Activated naive CD8-positive, alpha-beta T cell treated with anti-CD3 and anti-CD28 coated beads for 36 hours (primary cell): Measurements from ENCODE around the gene TMTC1. TPM values are rescaled to one million over a fixed set of nuclear protein-coding genes. Genes with fewer than 3 reads are reported as not detected.

Experiments
- DNase-seq: peaks from one replicate; pipeline ENCODE4 v3.0.0; 2021
- H3K27ac Mint-ChIP-seq: one replicate; pipeline ENCODE4 v1.8.0; 2022; ENCODE audit warnings: mild to moderate bottlenecking, moderate library complexity, mixed read lengths
- H3K27me3 Mint-ChIP-seq: one replicate; pipeline ENCODE4 v1.8.0; 2022; ENCODE audit warnings: mild to moderate bottlenecking, mixed read lengths
- H3K36me3 Mint-ChIP-seq: one replicate; pipeline ENCODE4 v1.8.0; 2021; ENCODE audit warnings: mild to moderate bottlenecking, mixed read lengths
- H3K4me1 Mint-ChIP-seq: one replicate; pipeline ENCODE4 v1.8.0; 2021; ENCODE audit warnings: mixed read lengths
- H3K4me3 Mint-ChIP-seq: one replicate; pipeline ENCODE4 v1.8.0; 2022; ENCODE audit warnings: mild to moderate bottlenecking, moderate library complexity, mixed read lengths
- H3K9me3 Mint-ChIP-seq: one replicate; pipeline ENCODE4 v1.8.0; 2022; ENCODE audit warnings: mixed read lengths
- total RNA-seq, 2 experiments: library from RNA; stranded (reverse); gene quantifications; one replicate each; pipeline ENCODE4 v1.2.3, GENCODE V29; 2021

TMTC1 gene
- total RNA-seq, 2 experiments from 2014 or later = not detected

- Mint-ChIP-seq H3K27me3 (peaks cover 31% of the 10 kb centered on the region), H3K4me1 (no peaks in the 10 kb centered on the region), H3K9me3 (no peaks in the 10 kb centered on the region), H3K27ac (no peak overlapping the region), H3K36me3 (no peaks in the 10 kb centered on the region), H3K4me3 (no peak overlapping the region)
- DNase-seq = no peak
Observed at GRCh38 chr12:29533815-29534489, 249.8 kb downstream of the TMTC1 start.

- Mint-ChIP-seq H3K4me1 (no peaks in the 10 kb centered on the region), H3K27ac (no peak overlapping the region), H3K27me3 (peaks cover 31% of the 10 kb centered on the region), H3K4me3 (no peak overlapping the region), H3K9me3 (no peaks in the 10 kb centered on the region), H3K36me3 (no peaks in the 10 kb centered on the region)
- no peak for DNase-seq
Observed at GRCh38 chr12:29531471-29531870, 252.3 kb downstream of the TMTC1 start.

GRCh38 chr12:29530436-29530835 is 253.3 kb downstream of the TMTC1 start:
- Mint-ChIP-seq H3K36me3 (no peaks in the 10 kb centered on the region), H3K4me1 (no peaks in the 10 kb centered on the region), H3K27ac (no peak overlapping the region), H3K27me3 (peaks cover 31% of the 10 kb centered on the region), H3K9me3 (no peaks in the 10 kb centered on the region), H3K4me3 (no peak overlapping the region)
- DNase-seq = no peak

GRCh38 chr12:29528161-29528560 is 255.6 kb downstream of the TMTC1 start:
- H3K4me3 Mint-ChIP-seq = no peak overlapping the region
- no peaks in the 10 kb centered on the region for H3K36me3 Mint-ChIP-seq
- peaks cover 16% of the 10 kb centered on the region for H3K27me3 Mint-ChIP-seq
- H3K9me3 Mint-ChIP-seq = no peaks in the 10 kb centered on the region
- no peak for DNase-seq
- no peak overlapping the region for H3K27ac Mint-ChIP-seq
- H3K4me1 Mint-ChIP-seq = no peaks in the 10 kb centered on the region

GRCh38 chr12:29521951-29522350 is 261.8 kb downstream of the TMTC1 start:
- Mint-ChIP-seq H3K4me3 (no peak overlapping the region), H3K27me3 (peaks cover 6% of the 10 kb centered on the region), H3K27ac (no peak overlapping the region), H3K36me3 (no peaks in the 10 kb centered on the region), H3K4me1 (no peaks in the 10 kb centered on the region), H3K9me3 (no peaks in the 10 kb centered on the region)
- no peak for DNase-seq

- no peaks in the 10 kb centered on the region for H3K9me3 Mint-ChIP-seq
- H3K4me3 Mint-ChIP-seq = no peak overlapping the region
- no peaks in the 10 kb centered on the region for H3K36me3 Mint-ChIP-seq
- no peak for DNase-seq
- H3K27me3 Mint-ChIP-seq = peaks cover 10% of the 10 kb centered on the region
- H3K4me1 Mint-ChIP-seq = no peaks in the 10 kb centered on the region
- H3K27ac Mint-ChIP-seq = no peak overlapping the region
Observed at GRCh38 chr12:29519585-29520182, 264.1 kb downstream of the TMTC1 start.

- no peaks in the 10 kb centered on the region for H3K36me3 Mint-ChIP-seq
- H3K27ac Mint-ChIP-seq = no peak overlapping the region
- H3K9me3 Mint-ChIP-seq = no peaks in the 10 kb centered on the region
- DNase-seq = no peak
- no peaks in the 10 kb centered on the region for H3K4me1 Mint-ChIP-seq
- peaks cover 14% of the 10 kb centered on the region for H3K27me3 Mint-ChIP-seq
- H3K4me3 Mint-ChIP-seq = no peak overlapping the region
Observed at GRCh38 chr12:29518407-29518806, 265.3 kb downstream of the TMTC1 start.

GRCh38 chr12:29517264-29517663 is 266.5 kb downstream of the TMTC1 start:
- H3K27ac Mint-ChIP-seq = no peak overlapping the region
- H3K27me3 Mint-ChIP-seq = peaks cover 18% of the 10 kb centered on the region
- no peaks in the 10 kb centered on the region for H3K9me3 Mint-ChIP-seq
- DNase-seq = no peak
- H3K36me3 Mint-ChIP-seq = no peaks in the 10 kb centered on the region
- H3K4me1 Mint-ChIP-seq = no peaks in the 10 kb centered on the region
- no peak overlapping the region for H3K4me3 Mint-ChIP-seq

- H3K4me1 Mint-ChIP-seq = no peaks in the 10 kb centered on the region
Observed at GRCh38 chr12:29516431-29516875, 267.3 kb downstream of the TMTC1 start.

GRCh38 chr12:29510591-29511185 is 273.1 kb downstream of the TMTC1 start:
- Mint-ChIP-seq H3K4me3 (no peak overlapping the region), H3K27me3 (peaks cover 35% of the 10 kb centered on the region), H3K4me1 (no peaks in the 10 kb centered on the region), H3K9me3 (no peaks in the 10 kb centered on the region), H3K36me3 (no peaks in the 10 kb centered on the region), H3K27ac (no peak overlapping the region)
- DNase-seq = no peak

More at GRCh38 chr12:29516431-29516875, 267.3 kb downstream of the TMTC1 start:
- H3K4me3 Mint-ChIP-seq = no peak overlapping the region
- no peak overlapping the region for H3K27ac Mint-ChIP-seq
- peaks cover 18% of the 10 kb centered on the region for H3K27me3 Mint-ChIP-seq
- no peaks in the 10 kb centered on the region for H3K36me3 Mint-ChIP-seq
- H3K9me3 Mint-ChIP-seq = no peaks in the 10 kb centered on the region
- no peak for DNase-seq

- Mint-ChIP-seq H3K36me3 (no peaks in the 10 kb centered on the region), H3K9me3 (no peaks in the 10 kb centered on the region), H3K27me3 (peaks cover 31% of the 10 kb centered on the region), H3K27ac (no peak overlapping the region), H3K4me1 (no peaks in the 10 kb centered on the region), H3K4me3 (no peak overlapping the region)
- DNase-seq = no peak
Observed at GRCh38 chr12:29509503-29509902, 274.2 kb downstream of the TMTC1 start.

- Mint-ChIP-seq H3K9me3 (no peaks in the 10 kb centered on the region), H3K27me3 (peaks cover 31% of the 10 kb centered on the region), H3K36me3 (no peaks in the 10 kb centered on the region), H3K4me1 (no peaks in the 10 kb centered on the region), H3K27ac (no peak overlapping the region), H3K4me3 (no peak overlapping the region)
- DNase-seq = no peak
Observed at GRCh38 chr12:29508949-29509348, 274.8 kb downstream of the TMTC1 start.

GRCh38 chr12:29505122-29505521 is 278.6 kb downstream of the TMTC1 start:
- no peak for DNase-seq
- Mint-ChIP-seq H3K27me3 (peaks cover 23% of the 10 kb centered on the region), H3K36me3 (no peaks in the 10 kb centered on the region), H3K4me3 (no peak overlapping the region), H3K27ac (no peak overlapping the region), H3K9me3 (no peaks in the 10 kb centered on the region), H3K4me1 (no peaks in the 10 kb centered on the region)

GRCh38 chr12:29503283-29503682 is 280.5 kb downstream of the TMTC1 start:
- Mint-ChIP-seq H3K4me3 (no peak overlapping the region), H3K36me3 (no peaks in the 10 kb centered on the region), H3K27ac (no peak overlapping the region), H3K4me1 (no peaks in the 10 kb centered on the region), H3K9me3 (no peaks in the 10 kb centered on the region), H3K27me3 (peaks cover 22% of the 10 kb centered on the region)
- DNase-seq = no peak

- Mint-ChIP-seq H3K4me3 (no peak overlapping the region), H3K27ac (no peak overlapping the region), H3K27me3 (peaks cover 7% of the 10 kb centered on the region), H3K9me3 (no peaks in the 10 kb centered on the region), H3K4me1 (no peaks in the 10 kb centered on the region), H3K36me3 (no peaks in the 10 kb centered on the region)
- DNase-seq = no peak
Observed at GRCh38 chr12:29499235-29499634, 284.5 kb downstream of the TMTC1 start.

GRCh38 chr12:29497588-29497987 is 286.2 kb downstream of the TMTC1 start, which contains the start of gene OVCH1:
Gene OVCH1, minus strand, starts transcription at chr12:29497686. Its CDS starts 0 bp downstream, at chr12:29497686.
- H3K9me3 Mint-ChIP-seq = no peaks in the 10 kb centered on the region
- DNase-seq = no peak
- no peaks in the 10 kb centered on the region for H3K36me3 Mint-ChIP-seq
- H3K4me1 Mint-ChIP-seq = no peaks in the 10 kb centered on the region
- H3K27ac Mint-ChIP-seq = no peak within 1 kb of the TSS
- H3K27me3 Mint-ChIP-seq = peaks cover 6% of the 10 kb centered on the region
- no peak within 1 kb of the TSS for H3K4me3 Mint-ChIP-seq
